ENCODE data around the gene LCE1A. TPM values are rescaled to one million over a fixed set of nuclear protein-coding genes. Genes with fewer than 3 reads are reported as not detected.

The LCE1A gene
- total RNA-seq, 1 donor from 2014 or later: not detected

- peak; percentile 5 for DNase-seq (ENCODE audit: low read depth, low spot score)
Measured at GRCh38 chr1:152869808-152870419, 42.6 kb downstream of the LCE1A start.

GRCh38 chr1:152870831-152871730, 43.8 kb downstream of the LCE1A start:
- DNase-seq (ENCODE audit: low read depth, low spot score): no peak

- no peak for DNase-seq (ENCODE audit: low read depth, low spot score)
Measured at GRCh38 chr1:152871731-152872126, 44.5 kb downstream of the LCE1A start.

- no peak for DNase-seq (ENCODE audit: low read depth, low spot score)
Measured at GRCh38 chr1:152873495-152873894, 46.2 kb downstream of the LCE1A start.

- no peak for DNase-seq (ENCODE audit: low read depth, low spot score)
Measured at GRCh38 chr1:152876827-152877226, 49.6 kb downstream of the LCE1A start.

Other genes starting within 250 kb of the LCE1A start
- gene LCE3D, start 247.0 kb upstream of the LCE1A start, total RNA-seq: not detected in 2 replicates
- not detected in 2 replicates for gene LCE3C, start 227.2 kb upstream of the LCE1A start, total RNA-seq
- not detected in 2 replicates for gene LCE3B, start 213.7 kb upstream of the LCE1A start, total RNA-seq
- not detected in 2 replicates for gene LCE3A, start 204.4 kb upstream of the LCE1A start, total RNA-seq
- gene LCE2D, start 164.1 kb upstream of the LCE1A start, total RNA-seq: not detected in 2 replicates
- not detected in 2 replicates for gene LCE2C, start 152.2 kb upstream of the LCE1A start, total RNA-seq
- not detected in 2 replicates for gene LCE2B, start 141.3 kb upstream of the LCE1A start, total RNA-seq
- not detected in 2 replicates for gene LCE2A, start 129.1 kb upstream of the LCE1A start, total RNA-seq
- gene LCE4A, start 119.3 kb upstream of the LCE1A start, total RNA-seq: not detected in 2 replicates
- not detected in 2 replicates for gene KPRP, start 69.4 kb upstream of the LCE1A start, total RNA-seq
- not detected in 2 replicates for gene LCE1F, start 52.3 kb upstream of the LCE1A start, total RNA-seq
- not detected in 2 replicates for gene LCE1E, start 41.2 kb upstream of the LCE1A start, total RNA-seq
- not detected in 2 replicates for gene LCE1D, start 30.8 kb upstream of the LCE1A start, total RNA-seq
- gene LCE1C, start 20.8 kb upstream of the LCE1A start, total RNA-seq: not detected in 2 replicates
- not detected in 2 replicates for gene LCE1B, start 15.5 kb upstream of the LCE1A start, total RNA-seq
- gene LCE6A, start 15.4 kb downstream of the LCE1A start, total RNA-seq: not detected in 2 replicates
- not detected in 2 replicates for gene LCE7A, start 32.5 kb downstream of the LCE1A start, total RNA-seq
- not detected in 2 replicates for gene SMCP, start 50.8 kb downstream of the LCE1A start, total RNA-seq
- under 0.01 TPM in 1 of 2 replicates, not detected in the other for gene IVL, start 81.1 kb downstream of the LCE1A start, total RNA-seq
- gene SPRR5, start 119.7 kb downstream of the LCE1A start, total RNA-seq: not detected in 2 replicates
- gene SPRR4, start 143.2 kb downstream of the LCE1A start, total RNA-seq: not detected in 2 replicates
- not detected in 2 replicates for gene SPRR1A, start 156.6 kb downstream of the LCE1A start, total RNA-seq
- gene SPRR3, start 174.3 kb downstream of the LCE1A start, total RNA-seq: not detected in 2 replicates
- not detected in 2 replicates for gene SPRR1B, start 203.7 kb downstream of the LCE1A start, total RNA-seq
- not detected in 2 replicates for gene SPRR2D, start 213.6 kb downstream of the LCE1A start, total RNA-seq
- not detected in 2 replicates for gene SPRR2A, start 230.0 kb downstream of the LCE1A start, total RNA-seq
- not detected in 2 replicates for gene SPRR2B, start 244.1 kb downstream of the LCE1A start, total RNA-seq

Measured in pulmonary artery endothelial cell (primary cell).